ENCODE data around the gene CD80. TPM values are rescaled to one million over a fixed set of nuclear protein-coding genes. Genes with fewer than 3 reads are reported as not detected.
A peak's percentile ranks its signal among the peaks of the same experiment; 100 is the strongest.

Gene CD80
- total RNA-seq, 4 donors from 2014 or later = 0.13 to 1.3 TPM; not detected in 2

- no peak for DNase-seq
- Histone ChIP-seq H3K36me3 (peaks cover 0 to 47% (median 0%) of the 10 kb centered on the region in 3 donors), H3K9me3 (no peaks in the 10 kb centered on the region), H3K27me3 (no peaks in the 10 kb centered on the region), H3K4me1 (peaks cover 0 to 9% (median 0%) of the 10 kb centered on the region in 3 donors), H3K4me3 (no peak overlapping the region), H3K27ac (no peak overlapping the region)
- 88 to 95% methylated on average over 3 of the region's 3 CpGs for WGBS, 2 donors
- intact Hi-C loops (cut with DNase I) = no loop called here
- TF ChIP-seq, protein P1, sequence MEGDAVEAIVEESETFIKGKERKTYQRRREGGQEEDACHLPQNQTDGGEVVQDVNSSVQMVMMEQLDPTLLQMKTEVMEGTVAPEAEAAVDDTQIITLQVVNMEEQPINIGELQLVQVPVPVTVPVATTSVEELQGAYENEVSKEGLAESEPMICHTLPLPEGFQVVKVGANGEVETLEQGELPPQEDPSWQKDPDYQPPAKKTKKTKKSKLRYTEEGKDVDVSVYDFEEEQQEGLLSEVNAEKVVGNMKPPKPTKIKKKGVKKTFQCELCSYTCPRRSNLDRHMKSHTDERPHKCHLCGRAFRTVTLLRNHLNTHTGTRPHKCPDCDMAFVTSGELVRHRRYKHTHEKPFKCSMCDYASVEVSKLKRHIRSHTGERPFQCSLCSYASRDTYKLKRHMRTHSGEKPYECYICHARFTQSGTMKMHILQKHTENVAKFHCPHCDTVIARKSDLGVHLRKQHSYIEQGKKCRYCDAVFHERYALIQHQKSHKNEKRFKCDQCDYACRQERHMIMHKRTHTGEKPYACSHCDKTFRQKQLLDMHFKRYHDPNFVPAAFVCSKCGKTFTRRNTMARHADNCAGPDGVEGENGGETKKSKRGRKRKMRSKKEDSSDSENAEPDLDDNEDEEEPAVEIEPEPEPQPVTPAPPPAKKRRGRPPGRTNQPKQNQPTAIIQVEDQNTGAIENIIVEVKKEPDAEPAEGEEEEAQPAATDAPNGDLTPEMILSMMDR (IDR thresholded peaks at IDR 0.05) = no peak
- TF ChIP-seq POLR2A (IDR thresholded peaks at IDR 0.05) = no peak
Measured at GRCh38 chr3:119492810-119493209, 66.6 kb downstream of the CD80 start.

DNA sequence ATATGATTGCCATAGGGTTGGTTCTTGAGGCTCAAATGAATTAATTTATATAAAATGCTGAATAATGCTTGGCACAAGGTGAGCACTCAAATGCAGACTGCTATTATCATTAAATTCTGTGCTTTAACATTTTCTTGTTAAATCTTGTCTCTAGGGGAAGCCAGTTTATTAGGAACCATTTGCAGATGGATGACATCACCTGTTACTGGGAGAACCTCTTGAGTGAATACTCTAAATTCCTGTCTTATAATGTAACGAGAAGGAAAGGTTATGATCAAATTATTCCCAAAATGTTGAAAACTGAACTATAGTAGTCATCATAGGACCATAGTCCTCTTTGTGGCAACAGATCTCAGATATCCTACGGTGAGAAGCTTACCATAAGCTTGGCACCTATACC is 67.3 kb downstream of the CD80 start:
- peaks cover 0 to 2% (median 0%) of the 10 kb centered on the region in 3 donors for H3K4me1 ChIP-seq
- intact Hi-C loops (cut with DNase I) = no loop called here
- H3K27me3 ChIP-seq = no peaks in the 10 kb centered on the region
- 91 to 98% methylated on average over 2 of the region's 2 CpGs for WGBS, 2 donors
- DNase-seq = no peak
- no peaks in the 10 kb centered on the region for H3K9me3 ChIP-seq
- no peak overlapping the region for H3K27ac ChIP-seq
- no peak for TF ChIP-seq POLR2A (IDR thresholded peaks at IDR 0.05)
- TF ChIP-seq, protein P1 (IDR thresholded peaks at IDR 0.05) = no peak
- no peak overlapping the region for H3K4me3 ChIP-seq
- peaks cover 0 to 54% (median 0%) of the 10 kb centered on the region in 3 donors for H3K36me3 ChIP-seq

GRCh38 chr3:119490153-119490552 is 69.3 kb downstream of the CD80 start:
- Histone ChIP-seq H3K27me3 (no peaks in the 10 kb centered on the region), H3K4me3 (no peak overlapping the region), H3K27ac (no peak overlapping the region), H3K4me1 (no peaks in the 10 kb centered on the region), H3K36me3 (peaks cover 0 to 74% (median 8%) of the 10 kb centered on the region in 3 donors), H3K9me3 (no peaks in the 10 kb centered on the region)
- TF ChIP-seq, protein P1 (IDR thresholded peaks at IDR 0.05) = no peak
- TF ChIP-seq POLR2A (IDR thresholded peaks at IDR 0.05) = no peak
- intact Hi-C loops (cut with DNase I) = no loop called here
- 94 to 98% methylated on average over 2 of the region's 2 CpGs for WGBS, 2 donors
- DNase-seq = no peak

DNA sequence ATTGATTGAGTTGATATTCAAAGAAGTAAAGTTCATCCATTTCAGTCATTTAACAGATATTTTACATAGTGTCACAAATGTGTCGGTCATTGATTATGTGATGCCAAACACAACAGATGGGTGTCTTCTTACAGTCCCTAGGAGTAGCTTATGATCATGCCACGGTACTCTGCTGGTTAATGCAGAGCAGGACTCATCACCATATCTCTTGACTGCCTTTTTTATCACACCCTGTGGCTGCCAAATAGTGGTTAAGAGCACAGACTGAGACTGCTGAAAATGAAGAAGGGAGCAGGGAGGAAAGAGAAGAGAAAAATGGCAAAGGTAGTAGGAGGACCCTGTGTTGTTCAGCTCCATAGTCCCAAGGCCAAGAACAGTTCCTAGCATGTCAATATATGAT is 73.9 kb downstream of the CD80 start:
- DNase-seq = no peak
- H3K27me3 ChIP-seq = no peaks in the 10 kb centered on the region
- H3K36me3 ChIP-seq = peaks cover 0 to 96% (median 8%) of the 10 kb centered on the region in 3 donors
- TF ChIP-seq POLR2A (IDR thresholded peaks at IDR 0.05) = no peak
- H3K27ac ChIP-seq = no peak overlapping the region
- intact Hi-C loops (cut with DNase I) = no loop called here
- no peaks in the 10 kb centered on the region for H3K9me3 ChIP-seq
- peaks cover 0 to 8% (median 0%) of the 10 kb centered on the region in 3 donors for H3K4me1 ChIP-seq
- WGBS, 2 donors = 88 to 95% methylated on average over 2 of the region's 2 CpGs
- H3K4me3 ChIP-seq = no peak overlapping the region

GRCh38 chr3:119483101-119483500 is 76.3 kb downstream of the CD80 start:
- Histone ChIP-seq H3K4me3 (no peak overlapping the region), H3K27me3 (no peaks in the 10 kb centered on the region), H3K36me3 (peaks cover 0 to 96% (median 8%) of the 10 kb centered on the region in 3 donors), H3K27ac (no peak overlapping the region), H3K4me1 (peaks cover 0 to 8% (median 0%) of the 10 kb centered on the region in 3 donors), H3K9me3 (no peaks in the 10 kb centered on the region)
- WGBS, 2 donors = 52 to 70% methylated on average over 1 of the region's 1 CpG
- TF ChIP-seq, protein P1 (IDR thresholded peaks at IDR 0.05) = no peak
- TF ChIP-seq POLR2A (IDR thresholded peaks at IDR 0.05) = no peak
- DNase-seq = no peak
- intact Hi-C loops (cut with DNase I) = no loop called here

DNA sequence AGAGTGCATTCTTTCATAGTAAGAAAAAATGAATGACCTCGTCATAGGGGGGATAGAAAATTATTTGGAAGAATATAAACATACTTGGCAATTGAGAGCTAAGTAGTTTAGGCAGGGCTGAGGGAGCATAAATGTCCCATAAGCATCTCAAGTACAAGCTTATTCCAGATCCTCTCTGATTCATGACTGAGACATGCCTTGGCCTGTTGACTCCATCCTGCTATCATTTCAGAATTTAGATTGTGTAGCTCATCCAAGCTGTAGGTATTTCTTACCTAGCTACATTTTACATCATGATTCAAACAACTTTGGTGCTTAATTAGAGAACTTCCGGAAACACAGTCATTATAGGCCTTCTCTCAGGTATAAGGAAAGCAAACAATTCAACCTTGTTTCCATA is 78.3 kb downstream of the CD80 start:
- Histone ChIP-seq H3K9me3 (no peaks in the 10 kb centered on the region), H3K4me1 (peaks cover 0 to 8% (median 0%) of the 10 kb centered on the region in 3 donors), H3K36me3 (peaks cover 4 to 91% (median 8%) of the 10 kb centered on the region in 3 donors), H3K27me3 (no peaks in the 10 kb centered on the region), H3K27ac (peak overlapping the region in 1 of 4 donors; percentile 31), H3K4me3 (no peak overlapping the region)
- WGBS, 2 donors = 45 to 52% methylated on average over 2 of the region's 2 CpGs
- DNase-seq = no peak
- intact Hi-C loops (cut with DNase I) = no loop called here
- TF ChIP-seq, protein P1 (IDR thresholded peaks at IDR 0.05) = no peak
- no peak for TF ChIP-seq POLR2A (IDR thresholded peaks at IDR 0.05)

Measured in esophagus squamous epithelium (tissue), 5 donors.